Pons (tissue), 1 donor: Measurements from ENCODE around the gene NCOA1.
"Not testable (repeated sequence)": the region's sequence is repeated elsewhere in the genome, so short reads cannot be mapped to it uniquely, and the experiment has no call there.

Experiments used
- DNase-seq: peaks from one replicate; pipeline ENCODE4 v3.0.0-alpha.2; 2016; ENCODE audit warnings: low spot score

The NCOA1 gene

GRCh38 chr2:24792874-24793760, 302.1 kb downstream of the NCOA1 start, which contains the start of the genes CENPO and PTRHD1:
Gene CENPO (plus strand): TSS chr2:24793425. CDS start chr2:24793920, 495 bp downstream.
Gene PTRHD1 (minus strand): TSS chr2:24793391. CDS start chr2:24793377, 14 bp downstream.
- DNase-seq = peak; percentile 95

DNA sequence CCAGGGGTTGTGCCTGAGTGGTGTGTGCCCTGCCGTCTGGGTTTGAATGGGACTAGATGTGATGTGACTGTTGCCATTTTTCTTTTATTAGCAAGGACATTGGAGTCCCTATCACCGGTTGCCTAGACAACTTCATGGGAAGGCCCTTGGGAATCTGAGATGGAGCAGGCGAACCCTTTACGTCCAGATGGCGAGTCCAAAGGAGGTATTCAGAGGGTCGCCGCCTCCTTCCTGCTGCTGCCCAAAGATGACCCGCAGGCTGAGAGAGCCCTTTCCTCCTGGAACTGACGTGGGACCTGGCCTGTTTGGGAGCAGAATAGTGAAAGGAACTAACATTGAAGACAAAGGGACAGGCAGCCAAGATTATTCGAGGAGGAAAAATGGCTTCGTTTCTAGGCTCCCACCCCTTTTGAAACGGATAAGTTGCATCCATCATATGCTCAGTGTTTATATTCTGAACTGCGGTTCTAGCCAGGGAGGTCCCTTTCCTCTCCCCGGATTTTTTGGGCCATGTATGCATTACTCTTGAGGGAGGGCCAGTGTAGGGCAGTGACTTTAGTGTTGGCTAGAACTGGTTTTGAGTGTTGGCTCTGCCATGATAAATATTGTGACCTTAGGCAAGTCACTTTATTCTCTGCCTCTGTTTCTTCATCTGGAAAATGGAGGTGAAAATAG, 302.8 kb downstream of the NCOA1 start:
- DNase-seq = no peak

- DNase-seq = no peak
Measured at GRCh38 chr2:24797644-24798043, 306.6 kb downstream of the NCOA1 start.

- DNase-seq = not testable (repeated sequence)
Measured at GRCh38 chr2:24800487-24800886, 309.4 kb downstream of the NCOA1 start.

GRCh38 chr2:24805811-24806660, 315.0 kb downstream of the NCOA1 start:
- DNase-seq = not testable (repeated sequence)

- no peak for DNase-seq
Measured at GRCh38 chr2:24806661-24807036, 315.6 kb downstream of the NCOA1 start.

- no peak for DNase-seq
Measured at GRCh38 chr2:24809316-24810007, 318.4 kb downstream of the NCOA1 start.

DNA sequence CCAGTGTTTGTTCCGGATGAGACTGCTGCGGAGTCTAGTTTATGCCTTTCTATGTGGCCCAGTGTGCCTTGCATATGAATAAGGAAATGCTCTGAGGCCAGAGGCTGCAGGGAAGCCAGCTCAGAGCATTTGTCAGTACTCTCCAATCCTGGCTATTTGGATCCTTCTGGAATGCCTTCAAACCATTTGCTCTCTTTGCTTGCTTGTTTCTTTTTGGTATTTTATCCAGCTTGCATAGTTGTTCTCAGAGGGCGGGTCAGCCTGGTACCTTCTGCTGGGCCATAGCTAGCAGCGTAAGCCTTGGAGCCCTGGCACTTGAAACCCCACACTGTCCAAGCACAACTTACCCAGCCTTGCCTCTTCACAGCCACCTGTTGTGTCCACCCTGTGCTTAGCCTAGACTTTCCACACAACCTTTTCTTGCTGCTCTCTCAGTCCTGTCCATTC, 322.7 kb downstream of the NCOA1 start:
- DNase-seq = peak; percentile 66

GRCh38 chr2:24814516-24814915, 323.5 kb downstream of the NCOA1 start:
- DNase-seq = no peak

DNA sequence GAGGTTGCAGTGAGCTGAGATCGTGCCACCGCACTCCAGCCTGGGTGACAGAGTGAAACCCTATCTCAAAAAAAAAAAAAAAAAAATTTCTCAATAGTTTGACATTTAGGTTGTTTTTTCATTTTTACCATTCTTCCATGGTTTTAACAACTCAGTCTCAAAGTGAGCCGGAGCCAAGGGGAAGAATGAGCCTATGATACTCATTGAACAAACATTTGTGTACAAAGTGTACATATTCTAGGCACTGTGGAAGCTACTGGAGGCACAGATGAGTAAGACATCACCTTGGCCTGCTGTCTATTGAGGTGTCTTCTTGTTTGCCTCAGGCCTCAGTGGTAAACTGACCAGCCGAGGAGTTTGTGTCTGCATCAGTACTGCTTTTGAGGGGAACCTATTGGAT, 324.1 kb downstream of the NCOA1 start:
- no peak for DNase-seq

GRCh38 chr2:24816404-24816803, 325.4 kb downstream of the NCOA1 start:
- DNase-seq = no peak

- no peak for DNase-seq
Measured at GRCh38 chr2:24816884-24817283, 325.8 kb downstream of the NCOA1 start.

- DNase-seq = no peak
Measured at GRCh38 chr2:24818721-24819167, 327.7 kb downstream of the NCOA1 start.

GRCh38 chr2:24819442-24820174, 328.6 kb downstream of the NCOA1 start:
- DNase-seq = no peak

GRCh38 chr2:24820175-24820513, 329.1 kb downstream of the NCOA1 start:
- DNase-seq = no peak
